Psoas muscle (tissue), 8 donors: Measurements from ENCODE around the gene IKBKE. TPM values are rescaled to one million over a fixed set of nuclear protein-coding genes. Genes with fewer than 3 reads are reported as not detected.

ENCODE experiments used
- ATAC-seq, 4 donors: fragments of 200-7000 bp; cut with Tn5 transposase; one replicate each; pipeline ENCODE4 v1.9.1; 2020; ENCODE audit warnings: moderate library complexity in 3 of 4, mild to moderate bottlenecking in 2 of 4
- DNase-seq, 2 donors: peaks; one replicate each; pipeline ENCODE4 v3.0.0-alpha.2; 2020
- H3K27ac ChIP-seq: fragments of 200-600 bp; one replicate; pipeline ENCODE4 v1.8.0; 2022
- H3K27me3 ChIP-seq, 3 donors: fragments of 200-600 bp in 1 of 3; one replicate each; pipeline versions ENCODE4 v1.6.1 to v1.8.0; 2013 to 2022; ENCODE audit warnings: low read length in 2 of 3, mild to moderate bottlenecking in 2 of 3, moderate library complexity in 1 of 3; ENCODE audit not compliant: insufficient read depth in 3 of 3
- H3K36me3 ChIP-seq, 2 donors: fragments of 200-600 bp in 1 of 2; one replicate each; pipeline versions ENCODE4 v1.6.1 to v1.8.0; 2013 to 2022; ENCODE audit warnings: low read depth in 1 of 2, mild to moderate bottlenecking in 1 of 2, moderate library complexity in 1 of 2; ENCODE audit not compliant: insufficient read depth in 1 of 2
- H3K4me1 ChIP-seq: fragments of 200-600 bp; one replicate; pipeline ENCODE4 v1.8.0; 2022
- H3K4me3 ChIP-seq: fragments of 200-600 bp; one replicate; pipeline ENCODE4 v1.8.0; 2022; ENCODE audit warnings: mild to moderate bottlenecking
- H3K9me3 ChIP-seq: fragments of 200-600 bp; one replicate; pipeline ENCODE4 v1.8.0; 2022
- CTCF ChIP-seq: fragments of 200-600 bp; IDR thresholded peaks from one replicate; pipeline ENCODE4 v1.8.0; 2022; ENCODE audit warnings: antibody characterized with exemption
- WGBS, 3 donors: extraction: QIAGEN DNeasy Blood & Tissue Kit; methylation state at CpG; one replicate each; pipeline versions ENCODE4 v1.1.6 to v1.1.7; 2013; 5-methylcytosine and 5-hydroxymethylcytosine counted together
- intact Hi-C, 2 donors: fragments of 100-400 bp; cut with DNase I; formaldehyde crosslinking; loops; one replicate each; pipeline versions ENCODE4 v1.11.0 to v1.14.2; 2022
- polyA plus RNA-seq, 3 donors: library from polyadenylated mRNA; stranded (reverse); fragments of 200-250 nt; gene quantifications; one replicate each; pipeline ENCODE4 v1.2.3, GENCODE V29; 2013
- total RNA-seq, 4 donors: library from RNA; stranded (reverse); fragmentation: NEBNext Ultra II Directional in 2 of 4; extraction: Animal tissue kit (Norgen Biotek cat#: 25700) in 2 of 4; gene quantifications; one replicate each; pipeline versions ENCODE4 v1.2.1 to v1.2.4, GENCODE V29; 2021 to 2023
- donor health status: healthy with polysubstance abuse.
- donor health status: DM: no; HTN: no; CAD: no; lungs with moderate emphysema.
- donor health status: Bipolar disorder and iron deficiency.
- donor health status: healthy.
- donor health status: DM: yes; HTN: yes; CAD: no.
- donor health status: DM: no; HTN: no; CAD: no.
- donor health status: DM: no; HTN: no; CAD: no.
- donor health status: DM: yes; HTN: yes; CAD: no.

Gene IKBKE
- total and polyA plus RNA-seq, 7 donors, result 0.14 to 0.89 (median 0.44) TPM

GRCh38 chr1:206504363-206504713 lies 34.1 kb downstream of the IKBKE start:
- no peaks in the 10 kb centered on the region for H3K9me3 ChIP-seq
- no peak for ATAC-seq
- peak in 1 of 2 donors; percentile 16 for DNase-seq
- TF ChIP-seq CTCF, result no peak
- H3K27ac ChIP-seq, result peak overlapping the region; percentile 74
- H3K4me1 ChIP-seq, result peaks cover 15% of the 10 kb centered on the region
- H3K4me3 ChIP-seq, result no peak overlapping the region
- H3K36me3 ChIP-seq, result no peaks in the 10 kb centered on the region
- intact Hi-C loops, result no loop called here
- H3K27me3 ChIP-seq, result peaks cover 0 to 24% (median 9%) of the 10 kb centered on the region in 3 donors
- 28 to 33% (median 29%) methylated on average over 3 of the region's 3 CpGs for WGBS, 3 donors

- TF ChIP-seq CTCF, result peak; percentile 27
- intact Hi-C loops, result no loop called here
- DNase-seq (peak in 1 of 2 donors; percentile 6), ATAC-seq (no peak)
- H3K4me1 ChIP-seq, result peaks cover 15% of the 10 kb centered on the region
- no peaks in the 10 kb centered on the region for H3K9me3 ChIP-seq
- no peak overlapping the region for H3K27ac ChIP-seq
- WGBS, 3 donors, result 74 to 80% (median 77%) methylated on average over 10 of the region's 10 CpGs
- no peak overlapping the region for H3K4me3 ChIP-seq
- no peaks in the 10 kb centered on the region for H3K36me3 ChIP-seq
- H3K27me3 ChIP-seq, result peaks cover 0 to 26% (median 10%) of the 10 kb centered on the region in 3 donors
These were observed 35.6 kb downstream of the IKBKE start for GRCh38 chr1:206505702-206506355.

GRCh38 chr1:206506405-206507283 lies 36.4 kb downstream of the IKBKE start:
- Histone ChIP-seq H3K9me3 (no peaks in the 10 kb centered on the region), H3K36me3 (no peaks in the 10 kb centered on the region), H3K4me3 (peak overlapping the region; percentile 73), H3K4me1 (peaks cover 15% of the 10 kb centered on the region), H3K27ac (peak overlapping the region; percentile 50), H3K27me3 (peaks cover 0 to 26% (median 10%) of the 10 kb centered on the region in 3 donors)
- DNase-seq (peak in 1 of 2 donors; percentile 53), ATAC-seq (peak; percentile 3 to 23 (median 7))
- intact Hi-C loops, result no loop called here
- no peak for TF ChIP-seq CTCF
- 16 to 21% (median 17%) methylated on average over 45 to 48 of the region's 48 CpGs for WGBS, 3 donors

GRCh38 chr1:206507284-206508129 lies 37.2 kb downstream of the IKBKE start, which contains the start of gene RASSF5:
Gene RASSF5 (plus strand): TSS chr1:206507531. CDS start chr1:206507603, 72 bp downstream.
- no peaks in the 10 kb centered on the region for H3K36me3 ChIP-seq
- peak within 1 kb of the TSS; percentile 73 for H3K4me3 ChIP-seq
- H3K27ac ChIP-seq, result peak within 1 kb of the TSS; percentile 50
- H3K9me3 ChIP-seq, result no peaks in the 10 kb centered on the region
- H3K4me1 ChIP-seq, result peaks cover 15% of the 10 kb centered on the region
- ATAC-seq (peak; percentile 66 to 78 (median 76)), DNase-seq (peak; percentile 84 to 85)
- WGBS, 3 donors, result 4 to 8% (median 7%) methylated on average over 55 to 97 of the region's 97 CpGs
- intact Hi-C loops, result no loop called here
- TF ChIP-seq CTCF, result no peak
- peaks cover 0 to 26% (median 10%) of the 10 kb centered on the region in 3 donors for H3K27me3 ChIP-seq
